HepG2 (cell line): ENCODE data around the gene SERPINA9. TPM values are rescaled to one million over a fixed set of nuclear protein-coding genes. Genes with fewer than 3 reads are reported as not detected.
A peak's percentile ranks its signal among the peaks of the same experiment; 100 is the strongest.

Experiments used
- GATAD2A ChIP-seq: IDR thresholded peaks from 2 replicates; pipeline ENCODE4 v1.6.1; 2016
- KDM2A ChIP-seq: sonication (generic); formaldehyde crosslinking; IDR thresholded peaks from 2 replicates; pipeline ENCODE4 v1.4.0; 2020; ENCODE audit warnings: low read depth, missing genetic modification reagents, borderline replicate concordance
- RAD21 ChIP-seq: fragments of 450-650 bp; formaldehyde crosslinking; IDR thresholded peaks from 2 replicates; pipeline ENCODE4 v1.5.0; 2020; ENCODE audit warnings: mild to moderate bottlenecking
- RXRB ChIP-seq: IDR thresholded peaks from 2 replicates; pipeline ENCODE4 v1.6.1; 2016; ENCODE audit warnings: borderline replicate concordance, missing genetic modification reagents, missing compliant biosample characterization
- SAP130 ChIP-seq: IDR thresholded peaks from 2 replicates; pipeline ENCODE4 v1.6.1; 2016; ENCODE audit warnings: low read depth
- SMYD3 ChIP-seq: sonication (generic); formaldehyde crosslinking; IDR thresholded peaks from 2 replicates; pipeline ENCODE4 v1.8.1; 2023; ENCODE audit warnings: mild to moderate bottlenecking, missing genetic modification reagents
- SNRNP70 ChIP-seq: fragments of 200-400 bp; formaldehyde crosslinking; IDR thresholded peaks from 2 replicates; pipeline ENCODE4 v1.6.1; 2017; ENCODE audit warnings: mild to moderate bottlenecking, low read depth, low read length, moderate library complexity
- ZFP1 ChIP-seq: IDR thresholded peaks from 2 replicates; pipeline ENCODE4 v1.6.1; 2016
- ZNF12 ChIP-seq: sonication (generic); formaldehyde crosslinking; IDR thresholded peaks from 2 replicates; pipeline ENCODE4 v1.5.0; 2020; ENCODE audit warnings: missing genetic modification reagents
- ZNF44 ChIP-seq: sonication (generic); formaldehyde crosslinking; IDR thresholded peaks from 2 replicates; pipeline ENCODE4 v1.5.1; 2020; ENCODE audit warnings: mild to moderate bottlenecking, missing genetic modification reagents
- ZNF766 ChIP-seq: sonication (generic); formaldehyde crosslinking; IDR thresholded peaks from 2 replicates; pipeline ENCODE4 v1.5.0; 2020; ENCODE audit warnings: missing genetic modification reagents, borderline replicate concordance
- polyA plus RNA-seq, 8 experiments: library from polyadenylated mRNA; depleted of rRNA in 3 of 8; stranded (reverse) in 7 of 8; unstranded in 1 of 8; fragments of >200 nt; fragmentation: Illumina TruSeq in 4 of 8; extraction: Trizol in 4 of 8; gene quantifications; 2 replicates each; pipeline versions ENCODE4 v1.2.1 to v1.2.3, GENCODE V29; 2011 to 2016; ENCODE audit warnings: low read depth in 4 of 8, missing spikeins in 1 of 8, mixed read lengths in 1 of 8; ENCODE audit not compliant: insufficient read depth in 1 of 8
- total RNA-seq, 5 experiments: library from RNA; depleted of rRNA; stranded (reverse); fragments of >200 nt; fragmentation: Illumina TruSeq; extraction: Trizol; gene quantifications; 2 replicates each; pipeline ENCODE4 v1.2.3, GENCODE V29; 2016; ENCODE audit warnings: low read depth in 1 of 5
- TF ChIP-seq, protein P1 (sequence below): IDR thresholded peaks from 2 replicates; pipeline ENCODE4 v1.4.0; 2020; ENCODE audit warnings: mild to moderate bottlenecking, missing genetic modification reagents
- TF ChIP-seq, protein P2 (sequence below): sonication (generic); formaldehyde crosslinking; IDR thresholded peaks from 2 replicates; pipeline ENCODE4 v1.8.0; 2022; ENCODE audit warnings: mild to moderate bottlenecking, missing genetic modification reagents; ENCODE audit not compliant: insufficient replicate concordance
- TF ChIP-seq, protein P3 (sequence below): IDR thresholded peaks from 2 replicates; pipeline ENCODE4 v1.6.1; 2018; ENCODE audit warnings: missing genetic modification reagents
- TF ChIP-seq, protein P4 (sequence below): sonication (generic); formaldehyde crosslinking; IDR thresholded peaks from 2 replicates; pipeline ENCODE4 v1.4.0; 2020; ENCODE audit warnings: mild to moderate bottlenecking, missing genetic modification reagents
- TF ChIP-seq, protein P5 (sequence below): sonication (generic); formaldehyde crosslinking; IDR thresholded peaks from 2 replicates; pipeline ENCODE4 v1.5.1; 2020; ENCODE audit warnings: mild to moderate bottlenecking, moderate library complexity, missing genetic modification reagents
- TF ChIP-seq, protein P6 (sequence below): sonication (generic); formaldehyde crosslinking; IDR thresholded peaks from 2 replicates; pipeline ENCODE4 v1.4.0; 2020; ENCODE audit warnings: missing genetic modification reagents, borderline replicate concordance
- TF ChIP-seq, protein P7 (sequence below): sonication (generic); formaldehyde crosslinking; IDR thresholded peaks from 2 replicates; pipeline ENCODE4 v1.4.0; 2020; ENCODE audit warnings: missing genetic modification reagents; ENCODE audit errors: not compliant biosample characterization

Gene SERPINA9
- total and polyA plus RNA-seq, 2 of the 13 experiments (the other 11 are each of a cell fraction or from before 2014, with no cell fraction given): 0.21 TPM; not detected in 1

DNA sequence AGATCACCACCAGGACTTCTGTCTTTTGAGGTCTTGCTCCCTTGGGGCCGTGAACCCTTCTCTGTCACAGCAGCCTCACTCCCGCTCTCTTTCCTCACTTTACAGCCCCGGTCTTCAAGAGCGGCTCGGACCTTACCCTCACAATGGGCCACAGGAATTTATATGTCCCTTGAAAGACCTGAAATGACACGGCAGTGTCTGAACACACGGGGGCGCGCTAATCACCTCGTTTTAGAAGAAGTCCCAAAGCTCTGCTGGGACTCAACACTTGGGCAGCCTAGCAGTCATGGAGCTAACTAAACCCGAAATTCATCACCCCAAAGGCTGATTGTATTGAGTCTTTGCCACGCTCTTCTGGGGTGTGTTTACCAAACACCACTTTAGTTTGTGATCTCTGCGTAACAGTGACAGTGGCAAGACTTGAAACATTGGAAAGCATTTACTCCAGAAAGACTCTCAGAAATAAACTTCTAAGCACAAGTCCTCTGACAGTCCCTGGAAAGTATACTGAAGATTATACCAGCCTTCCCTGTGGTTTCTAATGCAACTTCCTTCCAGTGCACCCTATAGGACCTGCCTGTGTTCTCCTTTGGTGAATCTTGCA is 52.4 kb downstream of the SERPINA9 start (continued):
- TF ChIP-seq, protein P1, sequence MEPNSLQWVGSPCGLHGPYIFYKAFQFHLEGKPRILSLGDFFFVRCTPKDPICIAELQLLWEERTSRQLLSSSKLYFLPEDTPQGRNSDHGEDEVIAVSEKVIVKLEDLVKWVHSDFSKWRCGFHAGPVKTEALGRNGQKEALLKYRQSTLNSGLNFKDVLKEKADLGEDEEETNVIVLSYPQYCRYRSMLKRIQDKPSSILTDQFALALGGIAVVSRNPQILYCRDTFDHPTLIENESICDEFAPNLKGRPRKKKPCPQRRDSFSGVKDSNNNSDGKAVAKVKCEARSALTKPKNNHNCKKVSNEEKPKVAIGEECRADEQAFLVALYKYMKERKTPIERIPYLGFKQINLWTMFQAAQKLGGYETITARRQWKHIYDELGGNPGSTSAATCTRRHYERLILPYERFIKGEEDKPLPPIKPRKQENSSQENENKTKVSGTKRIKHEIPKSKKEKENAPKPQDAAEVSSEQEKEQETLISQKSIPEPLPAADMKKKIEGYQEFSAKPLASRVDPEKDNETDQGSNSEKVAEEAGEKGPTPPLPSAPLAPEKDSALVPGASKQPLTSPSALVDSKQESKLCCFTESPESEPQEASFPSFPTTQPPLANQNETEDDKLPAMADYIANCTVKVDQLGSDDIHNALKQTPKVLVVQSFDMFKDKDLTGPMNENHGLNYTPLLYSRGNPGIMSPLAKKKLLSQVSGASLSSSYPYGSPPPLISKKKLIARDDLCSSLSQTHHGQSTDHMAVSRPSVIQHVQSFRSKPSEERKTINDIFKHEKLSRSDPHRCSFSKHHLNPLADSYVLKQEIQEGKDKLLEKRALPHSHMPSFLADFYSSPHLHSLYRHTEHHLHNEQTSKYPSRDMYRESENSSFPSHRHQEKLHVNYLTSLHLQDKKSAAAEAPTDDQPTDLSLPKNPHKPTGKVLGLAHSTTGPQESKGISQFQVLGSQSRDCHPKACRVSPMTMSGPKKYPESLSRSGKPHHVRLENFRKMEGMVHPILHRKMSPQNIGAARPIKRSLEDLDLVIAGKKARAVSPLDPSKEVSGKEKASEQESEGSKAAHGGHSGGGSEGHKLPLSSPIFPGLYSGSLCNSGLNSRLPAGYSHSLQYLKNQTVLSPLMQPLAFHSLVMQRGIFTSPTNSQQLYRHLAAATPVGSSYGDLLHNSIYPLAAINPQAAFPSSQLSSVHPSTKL (CRISPR knock-in tag): peak; percentile 29; the same call in 1 of the 2 replicates
- peak; percentile 53; the same call in 1 of the 2 replicates for TF ChIP-seq ZNF766 (CRISPR knock-in tag)
- TF ChIP-seq, protein P2, sequence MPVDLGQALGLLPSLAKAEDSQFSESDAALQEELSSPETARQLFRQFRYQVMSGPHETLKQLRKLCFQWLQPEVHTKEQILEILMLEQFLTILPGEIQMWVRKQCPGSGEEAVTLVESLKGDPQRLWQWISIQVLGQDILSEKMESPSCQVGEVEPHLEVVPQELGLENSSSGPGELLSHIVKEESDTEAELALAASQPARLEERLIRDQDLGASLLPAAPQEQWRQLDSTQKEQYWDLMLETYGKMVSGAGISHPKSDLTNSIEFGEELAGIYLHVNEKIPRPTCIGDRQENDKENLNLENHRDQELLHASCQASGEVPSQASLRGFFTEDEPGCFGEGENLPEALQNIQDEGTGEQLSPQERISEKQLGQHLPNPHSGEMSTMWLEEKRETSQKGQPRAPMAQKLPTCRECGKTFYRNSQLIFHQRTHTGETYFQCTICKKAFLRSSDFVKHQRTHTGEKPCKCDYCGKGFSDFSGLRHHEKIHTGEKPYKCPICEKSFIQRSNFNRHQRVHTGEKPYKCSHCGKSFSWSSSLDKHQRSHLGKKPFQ (CRISPR knock-in tag): peak; percentile 44
- TF ChIP-seq, protein P3, sequence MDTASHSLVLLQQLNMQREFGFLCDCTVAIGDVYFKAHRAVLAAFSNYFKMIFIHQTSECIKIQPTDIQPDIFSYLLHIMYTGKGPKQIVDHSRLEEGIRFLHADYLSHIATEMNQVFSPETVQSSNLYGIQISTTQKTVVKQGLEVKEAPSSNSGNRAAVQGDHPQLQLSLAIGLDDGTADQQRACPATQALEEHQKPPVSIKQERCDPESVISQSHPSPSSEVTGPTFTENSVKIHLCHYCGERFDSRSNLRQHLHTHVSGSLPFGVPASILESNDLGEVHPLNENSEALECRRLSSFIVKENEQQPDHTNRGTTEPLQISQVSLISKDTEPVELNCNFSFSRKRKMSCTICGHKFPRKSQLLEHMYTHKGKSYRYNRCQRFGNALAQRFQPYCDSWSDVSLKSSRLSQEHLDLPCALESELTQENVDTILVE: peak; percentile 55; the same call in 1 of the 2 replicates
- TF ChIP-seq SMYD3: no peak
- TF ChIP-seq ZFP1 (CRISPR knock-in tag): no peak
- TF ChIP-seq, protein P4, sequence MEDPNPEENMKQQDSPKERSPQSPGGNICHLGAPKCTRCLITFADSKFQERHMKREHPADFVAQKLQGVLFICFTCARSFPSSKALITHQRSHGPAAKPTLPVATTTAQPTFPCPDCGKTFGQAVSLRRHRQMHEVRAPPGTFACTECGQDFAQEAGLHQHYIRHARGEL (CRISPR knock-in tag): no peak
- TF ChIP-seq RAD21 (CRISPR knock-in tag): peak; percentile 76
- no peak for TF ChIP-seq SNRNP70
- TF ChIP-seq, protein P5, sequence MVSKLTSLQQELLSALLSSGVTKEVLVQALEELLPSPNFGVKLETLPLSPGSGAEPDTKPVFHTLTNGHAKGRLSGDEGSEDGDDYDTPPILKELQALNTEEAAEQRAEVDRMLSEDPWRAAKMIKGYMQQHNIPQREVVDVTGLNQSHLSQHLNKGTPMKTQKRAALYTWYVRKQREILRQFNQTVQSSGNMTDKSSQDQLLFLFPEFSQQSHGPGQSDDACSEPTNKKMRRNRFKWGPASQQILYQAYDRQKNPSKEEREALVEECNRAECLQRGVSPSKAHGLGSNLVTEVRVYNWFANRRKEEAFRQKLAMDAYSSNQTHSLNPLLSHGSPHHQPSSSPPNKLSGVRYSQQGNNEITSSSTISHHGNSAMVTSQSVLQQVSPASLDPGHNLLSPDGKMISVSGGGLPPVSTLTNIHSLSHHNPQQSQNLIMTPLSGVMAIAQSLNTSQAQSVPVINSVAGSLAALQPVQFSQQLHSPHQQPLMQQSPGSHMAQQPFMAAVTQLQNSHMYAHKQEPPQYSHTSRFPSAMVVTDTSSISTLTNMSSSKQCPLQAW (CRISPR knock-in tag): 0 out of 2 replicates have a peak, but pooled peaks have one; percentile 33
- peak; percentile 55; the same call in 1 of the 2 replicates for TF ChIP-seq RXRB
- TF ChIP-seq SAP130 (CRISPR knock-in tag): 0 out of 2 replicates have a peak, but pooled peaks have one; percentile 26
- TF ChIP-seq KDM2A (CRISPR knock-in tag): 0 out of 2 replicates have a peak, but pooled peaks have one; percentile 22
- peak; percentile 48 for TF ChIP-seq GATAD2A
- TF ChIP-seq ZNF44: peak; percentile 69; the same call in 1 of the 2 replicates
- TF ChIP-seq ZNF12 (CRISPR knock-in tag): 0 out of 2 replicates have a peak, but pooled peaks have one; percentile 20
- TF ChIP-seq, protein P6, sequence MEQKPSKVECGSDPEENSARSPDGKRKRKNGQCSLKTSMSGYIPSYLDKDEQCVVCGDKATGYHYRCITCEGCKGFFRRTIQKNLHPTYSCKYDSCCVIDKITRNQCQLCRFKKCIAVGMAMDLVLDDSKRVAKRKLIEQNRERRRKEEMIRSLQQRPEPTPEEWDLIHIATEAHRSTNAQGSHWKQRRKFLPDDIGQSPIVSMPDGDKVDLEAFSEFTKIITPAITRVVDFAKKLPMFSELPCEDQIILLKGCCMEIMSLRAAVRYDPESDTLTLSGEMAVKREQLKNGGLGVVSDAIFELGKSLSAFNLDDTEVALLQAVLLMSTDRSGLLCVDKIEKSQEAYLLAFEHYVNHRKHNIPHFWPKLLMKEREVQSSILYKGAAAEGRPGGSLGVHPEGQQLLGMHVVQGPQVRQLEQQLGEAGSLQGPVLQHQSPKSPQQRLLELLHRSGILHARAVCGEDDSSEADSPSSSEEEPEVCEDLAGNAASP: peak; percentile 65; the same call in 1 of the 2 replicates
- TF ChIP-seq, protein P7, sequence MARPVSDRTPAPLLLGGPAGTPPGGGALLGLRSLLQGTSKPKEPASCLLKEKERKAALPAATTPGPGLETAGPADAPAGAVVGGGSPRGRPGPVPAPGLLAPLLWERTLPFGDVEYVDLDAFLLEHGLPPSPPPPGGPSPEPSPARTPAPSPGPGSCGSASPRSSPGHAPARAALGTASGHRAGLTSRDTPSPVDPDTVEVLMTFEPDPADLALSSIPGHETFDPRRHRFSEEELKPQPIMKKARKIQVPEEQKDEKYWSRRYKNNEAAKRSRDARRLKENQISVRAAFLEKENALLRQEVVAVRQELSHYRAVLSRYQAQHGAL (CRISPR knock-in tag): no peak
